Gastroesophageal sphincter (tissue), 4 donors: ENCODE results near the gene RANBP17. TPM values are rescaled to one million over a fixed set of nuclear protein-coding genes. Genes with fewer than 3 reads are reported as not detected.

ENCODE experiments used
- ATAC-seq: fragments of 150-250 bp; one replicate; pipeline ENCODE4 v1.9.1; 2016; ENCODE audit warnings: mild to moderate bottlenecking, moderate library complexity
- H3K27ac ChIP-seq, 4 donors: fragments of 200-600 bp; sonication (generic) in 3 of 4; 1 replicate in 3 of 4; 2 replicates in 1 of 4; pipeline ENCODE4 v1.5.1; 2016 to 2019
- H3K27me3 ChIP-seq: fragments of 200-600 bp; sonication (generic); one replicate; pipeline ENCODE4 v1.5.1; 2019
- H3K36me3 ChIP-seq, 2 donors: fragments of 200-600 bp; sonication (generic); one replicate each; pipeline ENCODE4 v1.5.1; 2019; ENCODE audit warnings: control low read depth in 1 of 2
- H3K4me1 ChIP-seq, 3 donors: fragments of 200-600 bp; sonication (generic); 1 replicate in 2 of 3; 2 replicates in 1 of 3; pipeline ENCODE4 v1.5.1; 2016 to 2019; ENCODE audit warnings: control low read depth in 2 of 3
- H3K4me3 ChIP-seq, 2 donors: fragments of 200-600 bp; sonication (generic); one replicate each; pipeline ENCODE4 v1.5.1; 2019; ENCODE audit warnings: mild to moderate bottlenecking in 1 of 2, moderate library complexity in 1 of 2
- H3K9me3 ChIP-seq, 3 donors: fragments of 200-600 bp; sonication (generic); one replicate each; pipeline ENCODE4 v1.5.1; 2017 to 2019; ENCODE audit warnings: control low read depth in 2 of 3
- CTCF ChIP-seq, 4 experiments: fragments of 200-600 bp in 2 of 4; fragments of 450-650 bp in 2 of 4; sonication (generic) in 1 of 4; IDR thresholded peaks; one replicate each; pipeline ENCODE4 v1.5.1; 2017 to 2019; ENCODE audit warnings: antibody characterized with exemption in 4 of 4, mild to moderate bottlenecking in 2 of 4, moderate library complexity in 2 of 4
- EP300 ChIP-seq: sonication (generic); formaldehyde crosslinking; IDR thresholded peaks from one replicate; pipeline ENCODE4 v1.6.1; 2017; ENCODE audit warnings: antibody characterized with exemption, mild to moderate bottlenecking
- POLR2A ChIP-seq, 2 donors: fragments of 450-650 bp; IDR thresholded peaks; one replicate each; pipeline ENCODE4 v1.6.1; 2017; ENCODE audit warnings: antibody characterized with exemption in 2 of 2, mild to moderate bottlenecking in 2 of 2, moderate library complexity in 1 of 2
- POLR2AphosphoS5 ChIP-seq: sonication (generic); formaldehyde crosslinking; IDR thresholded peaks from one replicate; pipeline ENCODE4 v1.6.1; 2017; ENCODE audit warnings: antibody characterized with exemption
- WGBS, 2 donors: methylation state at CpG; one replicate each; pipeline ENCODE4 v1.1.5; 2018; ENCODE audit warnings: low coverage in 1 of 2; 5-methylcytosine and 5-hydroxymethylcytosine counted together
- total RNA-seq, 4 donors: library from RNA; depleted of rRNA; stranded (reverse); fragments of >200 nt; gene quantifications; one replicate each; pipeline ENCODE4 v1.1.0, GENCODE V29; 2016

RANBP17 gene
- total RNA-seq, 4 donors from 2014 or later: 7.7 to 21.7 (median 13.8) TPM

- H3K9me3 ChIP-seq: no peaks in the 10 kb centered on the region
- no peaks in the 10 kb centered on the region for H3K36me3 ChIP-seq
- no peaks in the 10 kb centered on the region for H3K4me1 ChIP-seq
- no peak overlapping the region for H3K4me3 ChIP-seq
- no peak overlapping the region for H3K27ac ChIP-seq
- ATAC-seq: no peak
- 93 to 100% methylated on average over 2 to 3 of the region's 3 CpGs for WGBS, 2 donors
- no peaks in the 10 kb centered on the region for H3K27me3 ChIP-seq
- TF ChIP-seq CTCF (IDR thresholded peaks at IDR 0.05) (no peak), POLR2AphosphoS5 (no peak), POLR2A (IDR thresholded peaks at IDR 0.05) (no peak), EP300 (no peak)
Observed at GRCh38 chr5:170886210-170886894, 24.5 kb downstream of the RANBP17 start.

- WGBS, 2 donors: 86 to 100% methylated on average over 1 to 2 of the region's 2 CpGs
- no peaks in the 10 kb centered on the region for H3K36me3 ChIP-seq
- no peak for ATAC-seq
- no peaks in the 10 kb centered on the region for H3K9me3 ChIP-seq
- H3K4me3 ChIP-seq: no peak overlapping the region
- no peaks in the 10 kb centered on the region for H3K4me1 ChIP-seq
- no peak overlapping the region for H3K27ac ChIP-seq
- TF ChIP-seq POLR2AphosphoS5 (no peak), POLR2A (IDR thresholded peaks at IDR 0.05) (no peak), EP300 (no peak), CTCF (IDR thresholded peaks at IDR 0.05) (no peak)
- no peaks in the 10 kb centered on the region for H3K27me3 ChIP-seq
Observed at GRCh38 chr5:170892196-170892595, 30.4 kb downstream of the RANBP17 start.

- ATAC-seq: no peak
- Histone ChIP-seq H3K4me3 (no peak overlapping the region), H3K4me1 (no peaks in the 10 kb centered on the region), H3K9me3 (no peaks in the 10 kb centered on the region), H3K36me3 (no peaks in the 10 kb centered on the region), H3K27ac (no peak overlapping the region), H3K27me3 (no peaks in the 10 kb centered on the region)
- 95 to 100% methylated on average over 1 to 2 of the region's 2 CpGs for WGBS, 2 donors
- no peak for TF ChIP-seq EP300
- no peak for TF ChIP-seq POLR2A (IDR thresholded peaks at IDR 0.05)
- TF ChIP-seq POLR2AphosphoS5: no peak
- no peak for TF ChIP-seq CTCF (IDR thresholded peaks at IDR 0.05)
Observed at GRCh38 chr5:170894665-170895064, 32.8 kb downstream of the RANBP17 start.

- no peaks in the 10 kb centered on the region for H3K36me3 ChIP-seq
- ATAC-seq: no peak
- H3K4me1 ChIP-seq: no peaks in the 10 kb centered on the region
- 65% methylated on average over 9 of the region's 9 CpGs; no CpG with 5 or more reads in 1 of the 2 donors for WGBS, 2 donors
- no peaks in the 10 kb centered on the region for H3K9me3 ChIP-seq
- H3K27me3 ChIP-seq: no peaks in the 10 kb centered on the region
- no peak overlapping the region for H3K27ac ChIP-seq
- H3K4me3 ChIP-seq: no peak overlapping the region
- TF ChIP-seq POLR2AphosphoS5 (no peak), CTCF (IDR thresholded peaks at IDR 0.05) (no peak)
Observed at GRCh38 chr5:170896779-170897178, 35.0 kb downstream of the RANBP17 start.

- WGBS, 2 donors: 100% methylated on average over 1 of the region's 8 CpGs; no CpG with 5 or more reads in 1 of the 2 donors
- ATAC-seq: no peak
- no peaks in the 10 kb centered on the region for H3K4me1 ChIP-seq
- TF ChIP-seq CTCF (IDR thresholded peaks at IDR 0.05) (no peak), POLR2A (IDR thresholded peaks at IDR 0.05) (no peak), EP300 (no peak), POLR2AphosphoS5 (no peak)
- H3K27ac ChIP-seq: no peak overlapping the region
- no peaks in the 10 kb centered on the region for H3K27me3 ChIP-seq
- peaks cover 0 to 4% of the 10 kb centered on the region in 2 donors for H3K36me3 ChIP-seq
- H3K4me3 ChIP-seq: no peak overlapping the region
- H3K9me3 ChIP-seq: no peaks in the 10 kb centered on the region
Observed at GRCh38 chr5:170903075-170903474, 41.3 kb downstream of the RANBP17 start.
